Glutamatergic neuron (in vitro differentiated cells): ENCODE data around the gene PSIP1. TPM values are rescaled to one million over a fixed set of nuclear protein-coding genes. Genes with fewer than 3 reads are reported as not detected.
"Not testable (repeated sequence)": the region's sequence is repeated elsewhere in the genome, so short reads cannot be mapped to it uniquely, and the experiment has no call there.

Source experiments
- DNase-seq: peaks from one replicate; pipeline ENCODE4 v3.0.0; 2022
- H3K27ac Mint-ChIP-seq: one replicate; pipeline ENCODE4 v1.8.0; 2020; ENCODE audit warnings: mild to moderate bottlenecking, mixed read lengths, inconsistent platforms; ENCODE audit not compliant: unreplicated experiment
- H3K27me3 Mint-ChIP-seq: one replicate; pipeline ENCODE4 v1.8.0; 2020; ENCODE audit warnings: mild to moderate bottlenecking, moderate library complexity, mixed read lengths, inconsistent platforms; ENCODE audit not compliant: unreplicated experiment
- H3K36me3 Mint-ChIP-seq: one replicate; pipeline ENCODE4 v1.8.0; 2020; ENCODE audit warnings: mild to moderate bottlenecking, mixed read lengths, inconsistent platforms; ENCODE audit not compliant: unreplicated experiment
- H3K4me1 Mint-ChIP-seq: one replicate; pipeline ENCODE4 v1.8.0; 2020; ENCODE audit warnings: mild to moderate bottlenecking, low read depth, mixed read lengths, inconsistent platforms; ENCODE audit not compliant: unreplicated experiment
- H3K4me3 Mint-ChIP-seq: one replicate; pipeline ENCODE4 v1.8.0; 2020; ENCODE audit warnings: mild to moderate bottlenecking, mixed read lengths, inconsistent platforms; ENCODE audit not compliant: unreplicated experiment
- H3K9me3 Mint-ChIP-seq: one replicate; pipeline ENCODE4 v1.8.0; 2020; ENCODE audit warnings: mild to moderate bottlenecking, moderate library complexity, mixed read lengths, inconsistent platforms; ENCODE audit not compliant: unreplicated experiment
- total RNA-seq: library from RNA; stranded (reverse); fragmentation: NEBNext Ultra II Directional; extraction: Animal tissue kit (Norgen Biotek cat#: 25700); gene quantifications from one replicate; pipeline ENCODE4 v1.2.1, GENCODE V29; 2021; ENCODE audit not compliant: unreplicated experiment
- TF ChIP-seq, protein P1 (sequence below): fragments of 200-600 bp; sonication (generic); IDR thresholded peaks from one replicate; pipeline ENCODE4 v1.5.0; 2021; ENCODE audit not compliant: partially characterized antibody, unreplicated experiment

PSIP1 gene
- total RNA-seq, 1 donor from 2014 or later, result 114 TPM

DNA sequence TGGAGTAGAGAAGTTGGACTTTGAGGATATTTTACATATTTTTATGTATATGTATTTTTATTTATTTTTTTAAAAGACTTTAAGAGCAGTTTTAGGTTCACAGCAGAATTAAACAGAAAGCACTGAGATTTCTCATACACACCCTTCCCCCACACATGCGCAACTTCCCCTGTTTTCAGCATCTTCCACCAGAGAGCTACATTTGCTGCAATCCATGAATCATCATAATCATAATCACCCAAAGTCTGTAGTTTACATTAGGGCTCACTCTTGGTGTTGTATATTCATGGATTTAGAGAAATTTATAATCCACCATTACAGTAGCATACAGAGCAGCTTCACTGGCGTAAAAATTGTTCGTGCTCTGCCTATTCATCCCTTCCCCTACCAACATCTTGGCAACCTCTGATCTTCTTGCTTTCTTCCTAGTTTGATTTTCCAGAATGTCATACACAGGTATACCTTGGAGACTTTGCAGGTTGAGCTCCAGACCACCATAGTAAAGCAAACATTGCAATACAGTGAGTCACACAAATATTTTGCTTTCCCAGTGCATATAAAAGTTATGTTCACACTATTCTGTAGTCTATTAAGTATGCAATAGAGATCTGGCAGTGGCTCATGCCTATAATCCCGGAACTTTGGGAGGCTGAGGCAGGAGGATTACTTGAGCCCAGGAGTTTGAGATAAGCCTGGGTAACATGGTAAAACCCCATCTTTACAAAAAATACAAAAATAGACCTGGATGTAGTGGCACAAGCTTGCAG is 32.5 kb upstream of the PSIP1 start:
- no peak overlapping the region for H3K4me3 Mint-ChIP-seq
- no peaks in the 10 kb centered on the region for H3K4me1 Mint-ChIP-seq
- H3K9me3 Mint-ChIP-seq, result no peaks in the 10 kb centered on the region
- H3K27me3 Mint-ChIP-seq, result no peaks in the 10 kb centered on the region
- TF ChIP-seq, protein P1, sequence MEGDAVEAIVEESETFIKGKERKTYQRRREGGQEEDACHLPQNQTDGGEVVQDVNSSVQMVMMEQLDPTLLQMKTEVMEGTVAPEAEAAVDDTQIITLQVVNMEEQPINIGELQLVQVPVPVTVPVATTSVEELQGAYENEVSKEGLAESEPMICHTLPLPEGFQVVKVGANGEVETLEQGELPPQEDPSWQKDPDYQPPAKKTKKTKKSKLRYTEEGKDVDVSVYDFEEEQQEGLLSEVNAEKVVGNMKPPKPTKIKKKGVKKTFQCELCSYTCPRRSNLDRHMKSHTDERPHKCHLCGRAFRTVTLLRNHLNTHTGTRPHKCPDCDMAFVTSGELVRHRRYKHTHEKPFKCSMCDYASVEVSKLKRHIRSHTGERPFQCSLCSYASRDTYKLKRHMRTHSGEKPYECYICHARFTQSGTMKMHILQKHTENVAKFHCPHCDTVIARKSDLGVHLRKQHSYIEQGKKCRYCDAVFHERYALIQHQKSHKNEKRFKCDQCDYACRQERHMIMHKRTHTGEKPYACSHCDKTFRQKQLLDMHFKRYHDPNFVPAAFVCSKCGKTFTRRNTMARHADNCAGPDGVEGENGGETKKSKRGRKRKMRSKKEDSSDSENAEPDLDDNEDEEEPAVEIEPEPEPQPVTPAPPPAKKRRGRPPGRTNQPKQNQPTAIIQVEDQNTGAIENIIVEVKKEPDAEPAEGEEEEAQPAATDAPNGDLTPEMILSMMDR, result no peak
- no peak for DNase-seq
- no peak overlapping the region for H3K27ac Mint-ChIP-seq
- H3K36me3 Mint-ChIP-seq, result no peaks in the 10 kb centered on the region

DNA sequence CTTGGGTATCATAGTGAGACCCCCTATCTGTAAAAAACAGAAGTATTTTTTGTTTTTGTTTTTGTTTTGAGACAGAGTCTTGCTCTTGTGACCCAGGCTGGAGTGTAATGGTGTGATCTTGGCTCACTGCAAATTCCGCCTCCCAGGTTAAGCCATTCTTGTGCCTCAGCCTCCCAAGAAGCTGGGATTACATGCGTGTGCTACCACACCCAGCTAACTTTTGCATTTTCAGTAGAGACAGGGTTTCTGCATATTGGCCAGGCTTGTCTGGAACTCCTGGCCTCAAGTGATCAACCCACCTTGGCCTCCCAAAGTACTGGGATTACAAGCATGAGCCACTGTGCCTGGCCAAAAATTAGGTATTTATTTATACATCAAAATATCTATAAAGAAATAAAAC is 31.9 kb upstream of the PSIP1 start:
- no peak overlapping the region for H3K27ac Mint-ChIP-seq

DNA sequence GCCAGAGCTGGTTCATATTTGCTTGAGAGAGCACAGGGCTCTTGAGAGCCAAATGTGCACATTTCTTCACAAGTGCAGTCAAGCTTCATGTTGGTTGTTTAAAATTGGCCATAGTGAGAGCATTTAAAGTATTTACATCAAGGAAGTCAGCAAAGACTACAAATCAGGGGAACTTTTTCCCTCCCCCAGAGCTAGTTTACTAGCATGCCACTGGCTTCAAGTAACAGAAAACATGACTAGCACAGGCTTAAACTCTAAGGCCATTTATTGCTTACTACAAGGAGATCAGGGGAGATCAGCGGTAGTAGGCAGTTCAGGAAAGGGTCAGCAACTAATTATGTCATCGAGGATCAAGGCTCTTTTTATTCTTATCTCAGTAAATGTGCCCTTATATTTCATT is 31.1 kb upstream of the PSIP1 start:
- peaks cover 2% of the 10 kb centered on the region for H3K27me3 Mint-ChIP-seq
- no peak for DNase-seq
- H3K4me3 Mint-ChIP-seq, result no peak overlapping the region
- H3K4me1 Mint-ChIP-seq, result no peaks in the 10 kb centered on the region
- H3K36me3 Mint-ChIP-seq, result no peaks in the 10 kb centered on the region
- no peak overlapping the region for H3K27ac Mint-ChIP-seq
- no peaks in the 10 kb centered on the region for H3K9me3 Mint-ChIP-seq
- TF ChIP-seq, protein P1, result no peak

More for the DNA sequence above, 31.9 kb upstream of the PSIP1 start:
- Mint-ChIP-seq H3K9me3 (no peaks in the 10 kb centered on the region), H3K27me3 (no peaks in the 10 kb centered on the region), H3K4me3 (no peak overlapping the region), H3K4me1 (no peaks in the 10 kb centered on the region), H3K36me3 (no peaks in the 10 kb centered on the region)
- DNase-seq, result no peak
- TF ChIP-seq, protein P1, result no peak

DNA sequence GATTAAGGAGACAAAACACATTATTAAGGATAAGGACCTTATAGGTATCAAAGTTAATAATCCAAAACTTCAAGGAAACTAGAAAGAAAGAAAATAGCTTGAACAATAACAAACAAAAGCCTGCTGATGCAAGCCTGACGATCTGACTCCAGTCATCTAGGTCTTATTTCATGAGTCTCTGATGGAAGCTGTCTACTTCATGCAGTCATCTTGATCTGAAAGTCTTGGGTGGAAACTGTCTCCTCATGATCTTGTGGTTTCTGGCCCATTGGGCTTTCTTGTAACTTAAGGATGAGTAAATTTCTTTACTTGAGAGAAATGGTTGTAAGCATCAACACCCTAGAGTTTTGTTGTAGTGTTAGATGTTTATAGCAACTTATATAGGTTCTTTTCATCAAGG is 20.6 kb upstream of the PSIP1 start:
- no peak for DNase-seq
- Mint-ChIP-seq H3K4me3 (no peak overlapping the region), H3K4me1 (no peaks in the 10 kb centered on the region), H3K27me3 (no peaks in the 10 kb centered on the region), H3K27ac (no peak overlapping the region), H3K9me3 (peaks cover 2% of the 10 kb centered on the region), H3K36me3 (no peaks in the 10 kb centered on the region)
- TF ChIP-seq, protein P1, result no peak

DNA sequence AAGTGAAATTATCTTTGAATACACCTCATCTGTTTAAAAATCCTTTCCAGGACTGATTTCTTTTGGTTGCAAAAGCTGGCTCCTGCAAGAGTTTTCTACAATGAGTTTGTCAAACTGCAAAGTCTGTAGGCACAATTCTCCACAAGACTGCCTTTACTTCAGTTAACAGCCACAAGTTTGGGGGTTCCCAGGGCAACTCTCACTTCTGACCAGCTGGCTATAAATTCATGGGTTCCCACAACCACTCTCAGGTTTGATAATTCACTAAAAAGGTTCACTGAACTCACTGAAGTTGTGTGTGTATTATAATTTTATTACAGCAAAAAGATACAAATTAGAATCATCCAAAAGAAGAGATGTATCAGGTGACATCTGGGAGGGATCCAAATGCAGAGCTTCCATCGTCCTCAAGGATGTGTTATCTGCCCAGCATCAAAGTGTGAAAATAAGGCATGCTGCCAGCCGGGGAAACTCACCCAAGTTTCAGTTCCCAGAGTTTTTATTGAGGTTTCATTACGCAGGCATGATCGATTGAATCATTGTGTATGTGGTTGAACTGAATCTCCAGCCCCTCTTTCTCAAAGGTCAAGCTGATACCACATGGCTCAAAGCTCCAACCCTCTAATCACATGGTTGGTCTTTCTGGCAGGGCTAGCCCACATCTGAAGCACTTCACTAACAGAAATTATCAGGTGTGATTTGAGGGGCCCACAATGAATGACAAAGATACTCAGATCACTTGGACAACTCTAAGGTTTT is 19.0 kb upstream of the PSIP1 start:
- H3K4me3 Mint-ChIP-seq, result no peak overlapping the region
- peaks cover 2% of the 10 kb centered on the region for H3K9me3 Mint-ChIP-seq
- no peak overlapping the region for H3K27ac Mint-ChIP-seq
- DNase-seq, result no peak
- H3K4me1 Mint-ChIP-seq, result no peaks in the 10 kb centered on the region
- TF ChIP-seq, protein P1, result no peak
- H3K36me3 Mint-ChIP-seq, result no peaks in the 10 kb centered on the region
- H3K27me3 Mint-ChIP-seq, result no peaks in the 10 kb centered on the region

DNA sequence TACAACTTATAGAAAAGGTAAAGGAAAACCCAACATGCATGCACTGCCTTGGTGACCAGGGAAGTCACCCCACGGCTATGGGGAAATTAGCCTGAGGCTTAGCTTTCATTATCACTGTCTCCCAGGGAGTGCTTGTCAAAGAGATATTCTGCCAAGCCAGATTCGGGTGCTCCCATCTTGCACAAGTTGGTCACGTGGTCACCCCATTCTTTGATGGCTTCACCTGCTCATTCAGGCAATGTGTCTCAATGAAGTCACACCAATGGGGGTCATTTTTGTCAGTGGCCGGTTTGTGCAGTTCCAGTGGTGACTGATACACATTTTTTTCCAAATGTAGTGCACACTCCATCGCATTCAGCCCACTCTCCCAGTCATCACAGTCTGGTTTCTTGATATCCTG is 16.3 kb upstream of the PSIP1 start:
- H3K4me3 Mint-ChIP-seq, DNase-seq, H3K4me1 Mint-ChIP-seq, H3K9me3 Mint-ChIP-seq, H3K36me3 Mint-ChIP-seq, H3K27me3 Mint-ChIP-seq, H3K27ac Mint-ChIP-seq: not testable (repeated sequence)
